Measurements from ENCODE around the gene FBXL3.
"Not testable (repeated sequence)": the region's sequence is repeated elsewhere in the genome, so short reads cannot be mapped to it uniquely, and the experiment has no call there.

Gene FBXL3

DNA sequence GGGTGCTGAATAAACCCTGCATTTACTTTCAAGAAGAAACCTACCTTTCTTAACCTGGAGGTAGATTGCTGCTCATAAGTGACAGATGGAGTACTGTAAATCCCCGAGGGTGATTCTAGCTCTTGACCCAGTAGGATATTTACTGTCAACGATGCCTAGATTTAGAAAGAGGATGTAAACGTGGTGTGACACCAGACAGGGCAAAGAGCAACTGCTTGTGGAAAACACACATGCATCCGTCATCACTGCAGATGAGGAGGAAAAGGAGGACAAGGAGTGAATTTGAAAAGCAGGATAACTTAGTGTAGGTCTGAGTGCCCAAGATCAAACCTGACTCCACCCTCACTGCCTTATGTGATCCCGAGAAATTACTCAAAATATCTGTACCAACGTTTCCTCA is 44.9 kb downstream of the FBXL3 start:
- DNase-seq = no peak

DNA sequence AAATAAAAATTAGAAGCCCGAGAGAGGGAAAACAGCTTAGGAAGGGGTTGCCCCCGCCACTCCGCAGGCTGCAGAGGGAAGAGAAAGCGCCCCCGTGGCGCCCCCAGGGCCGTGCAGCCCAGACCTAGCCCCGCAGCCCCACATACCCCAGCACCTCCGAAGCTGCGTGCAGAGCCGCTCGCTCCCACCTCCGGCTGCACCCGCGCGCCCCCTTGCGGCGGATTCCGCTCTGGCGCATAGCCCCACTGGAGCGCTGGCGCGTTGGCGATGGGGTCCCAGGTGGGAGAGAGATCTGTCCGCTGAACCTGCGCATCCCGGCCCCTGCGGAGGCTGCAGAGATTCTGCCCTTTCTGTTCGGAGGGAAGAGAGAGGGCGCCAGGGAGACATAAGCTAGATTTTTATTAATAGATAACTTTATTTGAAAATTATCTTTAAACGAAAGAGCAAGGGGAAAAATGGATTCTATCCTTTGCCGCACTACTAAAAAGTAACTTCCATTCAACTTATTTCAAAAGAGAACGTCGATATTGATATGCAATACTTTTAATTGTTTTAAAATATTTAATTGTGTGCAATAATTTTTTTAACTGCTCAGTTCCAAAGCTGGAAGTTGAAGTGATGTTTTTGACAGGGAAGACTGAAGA is 46.8 kb downstream of the FBXL3 start:
- peak; percentile 50 for DNase-seq

DNA sequence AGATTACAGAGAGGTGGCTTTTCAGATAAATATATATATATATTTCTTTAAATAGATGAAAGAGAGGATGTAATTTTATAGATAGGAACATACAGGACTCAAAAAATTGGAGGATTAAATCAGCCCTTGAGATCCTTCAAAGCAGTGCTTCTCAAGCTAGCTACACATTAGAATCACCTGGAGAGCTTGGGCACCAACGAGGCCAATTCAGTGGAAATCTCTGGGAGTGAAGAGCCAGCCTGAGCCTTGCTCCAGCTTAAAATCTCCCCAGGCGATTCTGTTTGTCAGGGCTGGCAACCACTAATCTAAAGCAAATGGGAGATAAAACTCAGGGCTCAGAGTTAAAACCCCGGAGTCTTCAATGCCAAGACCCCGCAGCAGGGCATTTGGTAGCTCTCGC is 50.0 kb downstream of the FBXL3 start:
- no peak for DNase-seq

DNA sequence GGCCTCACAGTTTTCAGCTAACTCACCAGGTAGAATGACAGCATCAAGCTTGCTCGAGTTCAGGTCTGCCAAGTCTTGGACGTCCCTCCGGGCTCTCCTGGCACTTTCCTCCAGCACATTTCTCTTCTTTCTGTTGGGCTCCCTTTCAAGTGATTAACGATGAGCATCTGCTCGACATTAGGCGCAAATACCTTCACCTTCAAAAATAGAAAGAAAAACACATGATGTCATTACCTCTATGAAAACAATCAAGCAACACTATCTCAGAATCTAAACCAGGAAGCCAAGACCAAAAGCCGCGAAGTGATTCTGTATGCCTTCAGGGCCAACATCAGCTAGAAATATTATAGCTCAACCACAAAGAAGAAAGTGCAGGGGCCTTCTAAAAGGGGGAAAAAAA is 50.5 kb downstream of the FBXL3 start:
- DNase-seq = no peak

DNA sequence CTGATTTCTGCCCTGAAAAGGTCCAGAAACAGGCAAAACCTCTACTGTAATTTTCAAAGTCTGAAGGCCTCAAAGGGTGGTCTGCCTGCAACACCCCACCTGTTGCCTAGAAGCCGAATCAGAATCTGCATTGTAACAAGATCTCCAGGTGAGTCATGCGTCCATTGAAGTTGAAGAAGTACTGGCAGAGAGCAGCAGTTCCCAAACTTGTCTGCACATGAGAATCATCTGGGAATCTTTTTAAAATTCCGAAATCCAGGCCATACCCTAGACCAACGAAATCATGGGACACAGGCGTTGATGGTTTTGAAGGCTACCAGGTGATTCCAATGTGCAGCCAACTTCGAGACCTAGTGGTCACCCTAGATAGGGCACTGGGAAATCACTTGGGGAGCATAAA is 51.1 kb downstream of the FBXL3 start:
- DNase-seq = no peak

DNA sequence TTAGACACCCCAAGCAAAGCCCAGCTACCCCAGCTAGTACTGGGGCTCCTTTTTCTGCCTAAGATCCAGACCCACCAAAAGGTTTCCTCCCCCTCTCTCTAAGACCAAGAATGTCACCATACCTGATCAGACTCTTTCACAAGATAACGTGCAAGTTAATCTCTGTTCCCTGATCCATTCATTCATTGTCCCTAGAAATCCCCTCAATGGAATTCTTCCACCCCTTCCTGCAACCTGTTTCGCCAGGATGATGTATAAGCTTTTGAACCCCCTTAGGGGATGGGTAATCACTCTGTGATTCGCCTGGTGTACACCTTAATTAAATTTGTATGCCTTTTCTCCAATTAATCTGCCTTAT is 52.4 kb downstream of the FBXL3 start:
- no peak for DNase-seq

DNA sequence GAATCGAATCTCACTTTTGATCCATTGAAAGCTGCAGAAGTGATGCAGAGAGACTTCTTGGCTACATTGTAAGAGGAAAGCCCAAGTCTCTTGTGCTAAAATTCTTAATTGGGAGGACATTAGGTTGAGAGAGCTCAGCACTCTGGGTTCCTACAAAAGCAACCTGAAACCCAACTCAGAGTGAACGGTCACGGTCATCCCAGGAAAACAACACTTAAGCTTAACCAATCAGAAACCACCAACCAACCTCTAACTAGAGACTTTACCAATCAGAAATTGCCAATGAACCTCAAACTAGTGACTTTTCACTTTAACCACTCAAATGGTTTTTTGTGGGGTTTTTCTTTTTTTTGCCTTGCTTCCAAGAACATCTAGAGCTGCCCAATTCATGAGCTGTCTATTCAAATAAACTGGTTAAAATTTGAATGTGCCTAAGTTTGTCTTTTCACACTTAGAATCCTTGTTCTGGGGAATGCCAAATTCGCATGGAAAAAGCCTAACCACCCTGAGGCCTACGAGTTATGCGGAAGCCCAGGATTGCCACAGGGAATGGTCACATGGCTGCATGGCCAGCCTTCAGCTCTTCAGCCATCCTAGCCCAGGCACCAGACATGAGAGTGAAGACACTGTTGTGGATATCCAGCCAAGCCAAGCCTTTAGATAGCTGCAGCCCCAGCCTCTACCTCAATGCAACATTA is 52.9 kb downstream of the FBXL3 start:
- no peak for DNase-seq

DNA sequence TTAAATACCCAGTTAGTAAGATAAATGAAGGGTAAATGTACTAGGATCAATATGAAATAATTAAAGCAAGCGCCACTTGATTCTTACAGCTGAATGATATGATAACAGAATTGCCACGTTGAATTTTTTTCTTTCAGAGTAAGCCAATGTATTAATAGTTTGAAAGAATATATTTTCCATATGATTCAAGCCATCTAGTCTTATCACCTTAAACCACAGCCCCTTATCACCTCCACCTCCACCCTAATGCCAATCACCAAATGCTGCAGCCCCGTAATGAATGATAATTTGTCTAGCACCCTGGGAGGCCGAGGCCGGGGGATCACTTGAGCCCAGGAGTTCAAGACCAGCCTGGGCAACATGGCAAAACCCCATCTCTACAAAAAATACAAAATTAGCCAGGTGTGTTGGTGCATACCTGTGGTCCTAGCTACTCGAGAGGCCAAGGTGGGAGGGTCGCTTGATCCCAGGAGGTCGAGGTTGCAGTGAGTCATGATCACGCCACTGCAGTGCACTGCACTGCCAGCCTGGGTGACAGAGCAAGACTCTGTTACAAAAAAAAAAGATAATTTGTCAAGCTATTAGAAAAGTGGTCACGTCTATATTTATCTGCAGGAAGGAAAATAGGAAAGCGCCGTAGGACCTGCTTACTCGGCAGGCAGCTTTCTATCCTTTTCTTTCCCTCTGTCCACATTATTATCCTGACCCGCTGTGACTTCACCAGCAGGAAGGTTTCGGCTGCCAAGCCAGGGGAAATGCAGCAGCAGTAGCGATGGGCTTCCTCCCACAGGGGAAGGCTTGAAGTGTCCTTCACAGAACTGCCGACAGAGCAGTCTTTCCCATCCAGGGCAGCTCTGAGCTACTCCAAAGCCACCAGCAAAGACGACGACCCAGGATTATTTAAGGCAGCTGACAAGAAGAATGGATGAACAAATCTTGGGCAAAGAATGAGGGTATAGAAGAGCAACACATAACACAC is 54.8 kb downstream of the FBXL3 start:
- DNase-seq = no peak

DNA sequence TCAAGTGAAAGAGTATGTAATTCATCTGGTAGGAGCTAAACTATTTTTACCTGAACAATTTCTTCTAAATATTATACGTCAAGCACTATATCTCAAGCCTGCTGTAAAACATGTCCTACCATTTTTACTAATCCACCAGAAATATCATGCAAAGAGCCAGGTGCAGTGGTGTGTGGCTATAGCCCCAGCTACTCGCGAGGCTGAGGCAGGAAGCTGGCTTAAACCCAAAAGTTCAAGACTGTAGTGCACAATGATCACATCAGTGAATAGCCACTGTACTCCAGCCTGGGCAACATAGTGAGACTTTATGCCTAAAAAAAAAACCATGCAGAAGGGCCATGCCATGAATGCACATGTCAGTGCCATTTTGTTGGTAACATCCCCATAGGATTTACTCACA is 55.7 kb downstream of the FBXL3 start:
- DNase-seq = no peak

DNA sequence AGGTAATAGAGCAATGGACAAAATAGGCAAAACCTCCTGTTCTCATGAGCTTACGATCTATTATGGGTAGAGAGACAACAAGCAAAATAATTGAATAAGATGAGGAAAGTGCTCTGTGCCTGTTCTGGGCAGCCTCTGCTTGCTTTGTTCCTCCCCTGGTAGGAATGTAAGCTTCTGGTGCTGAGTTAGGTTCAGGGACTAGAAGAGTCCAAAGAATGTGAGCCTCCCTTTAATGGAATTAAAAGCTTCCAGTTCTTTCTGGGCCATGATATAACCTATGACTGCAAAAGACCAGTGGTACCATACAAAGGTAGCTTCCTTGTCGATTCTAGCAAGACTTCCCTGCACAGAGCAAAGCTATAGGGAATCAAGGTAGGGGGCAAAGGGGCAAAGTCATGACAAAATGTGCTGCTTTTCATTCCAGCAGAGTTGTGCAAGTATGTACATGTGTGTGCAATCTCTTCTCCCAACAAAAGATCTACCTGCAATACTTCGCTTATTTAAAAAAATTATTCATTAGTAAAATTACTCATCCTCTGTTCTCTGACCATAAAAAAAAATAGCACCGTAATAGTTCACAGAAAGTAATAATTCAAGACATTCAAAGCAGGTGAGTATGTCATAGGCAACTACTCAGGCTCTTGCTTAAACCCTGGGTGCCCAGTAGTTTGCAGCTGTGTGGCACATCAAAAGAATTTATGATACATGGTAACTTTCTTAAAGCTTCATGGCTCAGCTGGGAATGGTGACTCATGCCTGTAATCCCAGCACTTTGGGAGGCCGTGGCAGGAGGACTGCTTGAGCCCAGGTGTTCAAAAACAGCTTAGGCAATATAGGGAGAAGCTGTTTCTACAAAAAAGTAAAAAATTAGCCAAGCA is 57.2 kb downstream of the FBXL3 start:
- DNase-seq = peak; percentile 44

DNA sequence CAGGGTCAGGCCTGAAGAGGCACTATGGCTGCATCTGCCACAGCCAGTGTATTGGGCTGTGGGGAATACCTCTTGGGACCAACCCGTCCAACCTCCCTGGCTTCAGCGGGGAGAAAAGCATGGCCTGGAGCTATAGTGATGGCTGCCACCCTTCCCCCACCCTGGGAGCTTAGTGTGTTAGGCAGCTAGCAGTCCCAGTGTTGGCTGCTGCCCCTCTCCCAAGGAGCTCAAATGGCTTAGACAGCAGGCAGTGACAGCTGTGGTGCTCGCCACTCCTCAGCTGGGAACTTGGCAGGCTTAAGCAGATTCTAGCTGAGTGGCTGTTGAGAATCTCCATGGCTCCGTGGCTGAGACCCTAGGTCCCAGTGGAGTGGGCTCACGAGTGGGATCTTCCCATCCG is 58.9 kb downstream of the FBXL3 start:
- DNase-seq = no peak

DNA sequence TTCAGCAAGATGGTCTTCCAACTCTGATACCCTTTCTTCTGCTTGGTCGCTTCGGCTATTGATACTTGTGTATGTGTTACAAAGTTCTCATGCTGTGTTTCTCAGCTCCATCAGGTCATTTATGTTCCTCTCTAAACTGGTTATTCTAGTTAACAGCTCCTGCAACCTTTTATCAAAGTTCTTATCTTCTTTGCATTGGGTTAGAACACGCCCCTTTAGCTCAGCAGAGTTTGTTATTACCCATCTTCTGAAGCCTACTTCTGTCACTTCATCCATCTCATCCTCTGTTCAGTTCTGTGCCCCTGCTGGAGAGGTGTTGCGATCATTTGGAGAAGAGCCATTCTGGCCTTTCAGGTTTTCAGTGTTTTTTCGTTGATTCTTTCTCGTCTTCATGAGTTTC is 59.9 kb downstream of the FBXL3 start:
- DNase-seq = no peak

DNA sequence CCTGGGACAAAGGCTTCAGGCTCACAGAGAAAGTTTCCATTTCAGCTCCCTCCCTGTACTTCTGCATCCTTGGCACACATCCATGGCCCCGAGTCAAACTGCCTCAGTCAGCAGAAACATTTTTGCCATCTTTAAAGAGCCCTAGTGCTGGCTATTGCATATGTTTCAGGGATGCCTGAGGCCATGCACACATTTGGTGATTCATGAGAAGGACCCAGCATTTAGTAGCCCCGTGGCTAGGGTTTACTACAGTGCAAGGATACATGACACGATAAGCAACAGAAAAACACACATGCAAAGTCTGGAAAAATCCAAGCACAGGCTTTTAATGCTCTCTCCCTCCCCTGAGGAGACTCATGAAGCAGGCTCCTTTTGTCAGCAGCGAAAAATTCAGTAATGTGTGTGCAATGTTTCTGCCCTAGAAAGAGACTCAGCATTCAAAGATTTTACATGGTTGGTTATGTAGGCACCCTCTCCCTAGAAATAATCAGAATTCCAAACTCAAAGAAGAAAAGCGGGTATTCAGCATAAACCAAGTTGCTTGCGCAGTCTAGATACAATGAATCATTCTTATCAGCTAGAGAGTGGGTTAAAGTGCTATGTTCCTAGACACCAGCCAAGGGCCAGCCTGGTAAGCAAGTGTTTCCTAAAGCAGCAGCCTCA is 61.1 kb downstream of the FBXL3 start:
- DNase-seq = peak; percentile 93

DNA sequence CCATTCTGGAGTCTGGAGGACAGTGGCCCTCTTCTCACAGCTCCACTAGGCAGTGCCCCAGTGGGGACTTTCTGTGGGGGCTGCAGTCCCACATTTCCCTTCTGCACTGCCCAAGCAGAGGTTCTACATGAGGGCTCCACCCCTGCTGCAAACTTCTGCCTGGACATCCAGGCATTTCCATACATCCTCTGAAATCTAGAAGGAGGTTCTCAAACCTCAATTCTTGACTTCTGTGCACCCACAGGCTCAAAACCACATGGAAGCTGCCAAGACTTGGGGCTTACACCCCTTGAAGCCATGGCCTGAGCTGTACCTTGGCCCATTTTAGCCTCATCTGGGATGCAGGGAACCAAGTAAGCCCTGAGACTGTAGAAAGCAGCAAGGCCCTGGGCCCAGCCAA is 67.2 kb downstream of the FBXL3 start:
- DNase-seq = not testable (repeated sequence)

DNA sequence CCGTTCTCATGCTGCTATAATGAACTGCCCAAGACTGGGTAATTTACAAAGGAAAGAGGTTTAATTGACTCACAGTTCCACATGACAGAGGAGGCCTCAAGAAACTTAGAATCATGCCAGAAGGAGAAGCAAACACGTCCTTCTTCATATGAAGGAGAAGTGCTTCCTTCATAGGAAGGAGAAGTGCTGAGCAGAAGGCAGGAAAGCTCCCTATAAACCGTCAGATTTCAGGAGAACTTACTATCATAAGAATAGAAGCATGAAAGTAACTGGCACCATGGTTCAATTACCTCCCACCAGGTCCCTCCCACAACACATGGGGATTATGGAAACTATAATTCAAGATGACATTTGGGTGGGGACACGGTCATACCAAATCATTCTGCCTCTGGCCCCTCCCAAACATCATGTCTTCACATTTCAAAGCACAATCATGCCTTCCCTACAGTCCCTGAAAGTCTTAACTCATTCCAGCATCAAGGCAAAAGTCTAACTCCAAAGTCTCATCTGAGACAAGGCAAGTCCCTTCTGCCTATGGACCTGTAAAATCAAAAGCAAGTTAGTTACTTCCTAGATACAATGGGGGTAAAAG is 68.0 kb downstream of the FBXL3 start:
- no peak for DNase-seq

DNA sequence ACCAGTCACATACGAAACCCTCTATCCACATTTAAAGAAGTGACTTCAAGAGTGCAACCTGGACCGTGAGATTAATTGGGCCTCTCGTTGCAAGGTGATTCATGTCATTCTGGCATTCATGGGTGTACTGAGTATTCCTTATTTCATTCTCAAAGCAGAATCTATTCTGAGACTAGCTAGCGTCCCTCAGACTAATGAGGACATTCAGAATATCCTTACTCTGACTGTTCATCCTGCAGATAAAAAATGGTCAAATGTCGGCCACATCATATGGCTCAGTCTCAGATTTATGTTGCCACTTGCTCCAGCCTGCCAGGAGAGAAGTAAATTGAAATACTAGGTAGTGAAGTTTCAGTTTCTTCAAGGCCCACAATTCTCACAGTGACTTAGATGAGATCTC is 71.3 kb downstream of the FBXL3 start:
- DNase-seq = no peak

Measured in NCI-H226 (cell line).